D721Med (cell line): Measurements from ENCODE around the gene HMGXB4.

Experiments
- DNase-seq: peaks from one replicate; pipeline ENCODE4 v3.0.0; 2011; ENCODE audit warnings: low spot score; ENCODE audit not compliant: insufficient read length
- FAIRE-seq: peaks from 2 replicates; lab custom pipeline; 2011; peaks lifted over from hg19 to GRCh38; lab: Jason Lieb, UNC
- CTCF ChIP-seq: IDR thresholded peaks from 2 replicates; pipeline ENCODE4 v1.5.1; 2012; ENCODE audit warnings: mild to moderate bottlenecking, control low read depth; ENCODE audit not compliant: insufficient read depth; ENCODE audit errors: missing control alignments

The HMGXB4 gene

GRCh38 chr22:35276019-35276418, 18.7 kb downstream of the HMGXB4 start:
- DNase-seq (no peak), FAIRE-seq (no peak)
- no peak for TF ChIP-seq CTCF

- TF ChIP-seq CTCF = no peak
- FAIRE-seq (no peak), DNase-seq (no peak)
Measured at GRCh38 chr22:35288116-35288515, 30.8 kb downstream of the HMGXB4 start.

GRCh38 chr22:35292786-35293185, 35.5 kb downstream of the HMGXB4 start:
- no peak for FAIRE-seq
- TF ChIP-seq CTCF = no peak
- no peak for DNase-seq

- TF ChIP-seq CTCF = no peak
- no peak for FAIRE-seq
- DNase-seq = no peak
Measured at GRCh38 chr22:35296051-35296450, 38.8 kb downstream of the HMGXB4 start.

GRCh38 chr22:35299217-35299672, 42.0 kb downstream of the HMGXB4 start:
- FAIRE-seq (no peak), DNase-seq (no peak)
- TF ChIP-seq CTCF = peak; percentile 13

- TF ChIP-seq CTCF = no peak
- FAIRE-seq (no peak), DNase-seq (peak; percentile 60)
Measured at GRCh38 chr22:35299673-35300499, 42.6 kb downstream of the HMGXB4 start, which contains the start of gene TOM1. Gene TOM1, plus strand, starts transcription at chr22:35299894. Its CDS starts 35 bp downstream, at chr22:35299929.

GRCh38 chr22:35301372-35301874, 44.1 kb downstream of the HMGXB4 start:
- DNase-seq (no peak), FAIRE-seq (no peak)
- TF ChIP-seq CTCF = no peak
